Ishikawa (cell line): Measurements from ENCODE around the gene RASD1.

Experiments used
- CEBPB ChIP-seq: IDR thresholded peaks from 2 replicates; pipeline ENCODE4 v1.6.1; 2012
- CREB1 ChIP-seq: IDR thresholded peaks from 2 replicates; pipeline ENCODE4 v1.6.1; 2012; ENCODE audit warnings: low read depth
- EGR1 ChIP-seq: IDR thresholded peaks from 2 replicates; pipeline ENCODE4 v1.6.1; 2012
- EP300 ChIP-seq: IDR thresholded peaks from 2 replicates; pipeline ENCODE4 v1.6.1; 2012; ENCODE audit warnings: borderline replicate concordance
- FOXM1 ChIP-seq: IDR thresholded peaks from 2 replicates; pipeline ENCODE4 v1.6.1; 2012; ENCODE audit warnings: low read depth, borderline replicate concordance
- NFIC ChIP-seq: IDR thresholded peaks from 2 replicates; pipeline ENCODE4 v1.6.1; 2012
- RAD21 ChIP-seq: IDR thresholded peaks from 2 replicates; pipeline ENCODE4 v1.6.1; 2012; ENCODE audit warnings: low read depth
- TAF1 ChIP-seq: IDR thresholded peaks from 2 replicates; pipeline ENCODE4 v1.6.1; 2012; ENCODE audit warnings: low read depth, mild to moderate bottlenecking
- TCF12 ChIP-seq: IDR thresholded peaks from 2 replicates; pipeline ENCODE4 v1.6.1; 2012; ENCODE audit warnings: low read depth
- TEAD4 ChIP-seq: IDR thresholded peaks from 2 replicates; pipeline ENCODE4 v1.6.1; 2012
- YY1 ChIP-seq: IDR thresholded peaks from 2 replicates; pipeline ENCODE4 v1.6.1; 2012; ENCODE audit warnings: low read depth
- ZBTB7A ChIP-seq: IDR thresholded peaks from 2 replicates; pipeline ENCODE4 v1.6.1; 2012; ENCODE audit warnings: low read depth
- TF ChIP-seq, protein P1 (sequence below): IDR thresholded peaks from 2 replicates; pipeline ENCODE4 v1.6.1; 2012
- TF ChIP-seq, protein P2 (sequence below): IDR thresholded peaks from 2 replicates; pipeline ENCODE4 v1.6.1; 2012; ENCODE audit warnings: low read depth, mild to moderate bottlenecking
- TF ChIP-seq, protein P3 (sequence below): IDR thresholded peaks from 2 replicates; pipeline ENCODE4 v1.6.1; 2012

The RASD1 gene, protein sequence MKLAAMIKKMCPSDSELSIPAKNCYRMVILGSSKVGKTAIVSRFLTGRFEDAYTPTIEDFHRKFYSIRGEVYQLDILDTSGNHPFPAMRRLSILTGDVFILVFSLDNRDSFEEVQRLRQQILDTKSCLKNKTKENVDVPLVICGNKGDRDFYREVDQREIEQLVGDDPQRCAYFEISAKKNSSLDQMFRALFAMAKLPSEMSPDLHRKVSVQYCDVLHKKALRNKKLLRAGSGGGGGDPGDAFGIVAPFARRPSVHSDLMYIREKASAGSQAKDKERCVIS

DNA sequence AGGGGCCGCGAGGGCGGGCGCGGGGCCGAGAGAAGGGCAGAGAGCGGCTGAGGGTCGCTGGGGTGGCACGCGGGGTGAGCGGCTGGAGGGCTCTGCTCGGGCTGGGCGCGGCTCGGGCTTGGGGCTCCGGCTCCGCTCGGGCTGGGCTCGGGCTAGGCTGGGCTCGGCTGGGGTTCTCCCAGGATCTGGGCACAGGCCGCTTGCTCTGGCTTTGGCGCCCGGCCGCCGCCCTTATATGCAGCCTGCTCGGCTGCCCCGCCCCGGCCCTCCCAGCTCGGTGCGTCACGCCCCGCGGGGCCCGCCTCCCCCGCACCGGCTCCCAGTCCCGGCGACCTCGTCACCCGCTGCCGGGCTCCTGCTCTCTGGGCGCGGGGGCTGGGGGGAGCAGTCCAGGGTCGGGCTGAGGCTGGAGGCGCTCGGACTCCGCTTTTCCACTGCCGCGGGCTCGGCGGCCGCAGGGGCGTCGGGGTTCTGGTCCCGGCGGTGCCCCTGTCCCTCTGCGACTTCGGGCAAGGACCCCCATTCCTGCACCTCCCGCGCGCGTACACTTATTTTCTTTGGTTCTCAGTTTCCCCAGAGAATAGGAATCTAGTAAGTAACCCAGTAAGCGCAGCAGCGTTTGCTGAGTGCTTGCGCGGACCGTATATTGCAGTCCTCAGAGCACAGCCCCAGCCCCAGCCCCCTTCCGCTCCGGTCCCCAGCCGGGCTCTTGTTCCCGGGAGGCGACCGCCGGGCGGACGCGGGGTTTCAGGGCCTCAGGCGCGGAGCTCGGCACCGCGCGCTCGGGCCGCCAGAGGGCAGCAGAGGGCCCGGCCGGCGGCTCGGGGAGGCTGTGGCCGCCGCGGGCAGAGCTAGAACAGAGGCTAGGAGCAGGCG, at the start of gene RASD1:
RASD1 (minus strand) TSS at position 207 of the 876 bp plus-strand sequence. CDS start 214 bp downstream, outside the sequence.
- TF ChIP-seq EGR1 (peak; percentile 50; the same call in 1 of the 2 replicates), CEBPB (no peak), RAD21 (peak; percentile 79), ZBTB7A (peak; percentile 89)
- TF ChIP-seq, protein P1, sequence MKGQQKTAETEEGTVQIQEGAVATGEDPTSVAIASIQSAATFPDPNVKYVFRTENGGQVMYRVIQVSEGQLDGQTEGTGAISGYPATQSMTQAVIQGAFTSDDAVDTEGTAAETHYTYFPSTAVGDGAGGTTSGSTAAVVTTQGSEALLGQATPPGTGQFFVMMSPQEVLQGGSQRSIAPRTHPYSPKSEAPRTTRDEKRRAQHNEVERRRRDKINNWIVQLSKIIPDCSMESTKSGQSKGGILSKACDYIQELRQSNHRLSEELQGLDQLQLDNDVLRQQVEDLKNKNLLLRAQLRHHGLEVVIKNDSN, result no peak

DNA sequence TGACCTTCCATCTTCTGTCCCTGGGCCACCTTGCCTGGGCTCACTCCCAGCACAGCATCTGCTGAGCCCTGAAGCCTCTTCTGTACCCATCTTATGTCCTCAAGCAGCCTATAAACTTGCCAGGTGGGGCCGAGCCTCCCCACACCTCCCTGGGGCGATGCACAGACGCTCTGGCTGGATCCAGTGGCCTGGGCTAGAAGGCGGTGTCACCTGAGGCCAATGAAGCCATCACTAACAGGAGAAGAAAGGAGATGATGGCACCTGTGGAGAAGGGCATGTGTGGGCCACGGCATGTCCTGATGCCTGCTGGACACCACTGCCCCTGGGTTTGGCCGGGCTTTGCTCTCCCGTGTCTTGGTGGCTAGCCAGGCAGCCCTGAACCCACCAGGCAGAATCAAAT, 49.8 kb upstream of the RASD1 start:
- no peak for TF ChIP-seq CREB1
- TF ChIP-seq EGR1, result no peak
- TF ChIP-seq TCF12, result no peak
- no peak for TF ChIP-seq NFIC
- no peak for TF ChIP-seq RAD21
- TF ChIP-seq ZBTB7A, result no peak
- TF ChIP-seq, protein P2, sequence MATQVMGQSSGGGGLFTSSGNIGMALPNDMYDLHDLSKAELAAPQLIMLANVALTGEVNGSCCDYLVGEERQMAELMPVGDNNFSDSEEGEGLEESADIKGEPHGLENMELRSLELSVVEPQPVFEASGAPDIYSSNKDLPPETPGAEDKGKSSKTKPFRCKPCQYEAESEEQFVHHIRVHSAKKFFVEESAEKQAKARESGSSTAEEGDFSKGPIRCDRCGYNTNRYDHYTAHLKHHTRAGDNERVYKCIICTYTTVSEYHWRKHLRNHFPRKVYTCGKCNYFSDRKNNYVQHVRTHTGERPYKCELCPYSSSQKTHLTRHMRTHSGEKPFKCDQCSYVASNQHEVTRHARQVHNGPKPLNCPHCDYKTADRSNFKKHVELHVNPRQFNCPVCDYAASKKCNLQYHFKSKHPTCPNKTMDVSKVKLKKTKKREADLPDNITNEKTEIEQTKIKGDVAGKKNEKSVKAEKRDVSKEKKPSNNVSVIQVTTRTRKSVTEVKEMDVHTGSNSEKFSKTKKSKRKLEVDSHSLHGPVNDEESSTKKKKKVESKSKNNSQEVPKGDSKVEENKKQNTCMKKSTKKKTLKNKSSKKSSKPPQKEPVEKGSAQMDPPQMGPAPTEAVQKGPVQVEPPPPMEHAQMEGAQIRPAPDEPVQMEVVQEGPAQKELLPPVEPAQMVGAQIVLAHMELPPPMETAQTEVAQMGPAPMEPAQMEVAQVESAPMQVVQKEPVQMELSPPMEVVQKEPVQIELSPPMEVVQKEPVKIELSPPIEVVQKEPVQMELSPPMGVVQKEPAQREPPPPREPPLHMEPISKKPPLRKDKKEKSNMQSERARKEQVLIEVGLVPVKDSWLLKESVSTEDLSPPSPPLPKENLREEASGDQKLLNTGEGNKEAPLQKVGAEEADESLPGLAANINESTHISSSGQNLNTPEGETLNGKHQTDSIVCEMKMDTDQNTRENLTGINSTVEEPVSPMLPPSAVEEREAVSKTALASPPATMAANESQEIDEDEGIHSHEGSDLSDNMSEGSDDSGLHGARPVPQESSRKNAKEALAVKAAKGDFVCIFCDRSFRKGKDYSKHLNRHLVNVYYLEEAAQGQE, result no peak
- TF ChIP-seq TEAD4, result no peak
- TF ChIP-seq YY1, result no peak
- TF ChIP-seq, protein P3, sequence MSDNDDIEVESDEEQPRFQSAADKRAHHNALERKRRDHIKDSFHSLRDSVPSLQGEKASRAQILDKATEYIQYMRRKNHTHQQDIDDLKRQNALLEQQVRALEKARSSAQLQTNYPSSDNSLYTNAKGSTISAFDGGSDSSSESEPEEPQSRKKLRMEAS, result no peak
- no peak for TF ChIP-seq EP300

DNA sequence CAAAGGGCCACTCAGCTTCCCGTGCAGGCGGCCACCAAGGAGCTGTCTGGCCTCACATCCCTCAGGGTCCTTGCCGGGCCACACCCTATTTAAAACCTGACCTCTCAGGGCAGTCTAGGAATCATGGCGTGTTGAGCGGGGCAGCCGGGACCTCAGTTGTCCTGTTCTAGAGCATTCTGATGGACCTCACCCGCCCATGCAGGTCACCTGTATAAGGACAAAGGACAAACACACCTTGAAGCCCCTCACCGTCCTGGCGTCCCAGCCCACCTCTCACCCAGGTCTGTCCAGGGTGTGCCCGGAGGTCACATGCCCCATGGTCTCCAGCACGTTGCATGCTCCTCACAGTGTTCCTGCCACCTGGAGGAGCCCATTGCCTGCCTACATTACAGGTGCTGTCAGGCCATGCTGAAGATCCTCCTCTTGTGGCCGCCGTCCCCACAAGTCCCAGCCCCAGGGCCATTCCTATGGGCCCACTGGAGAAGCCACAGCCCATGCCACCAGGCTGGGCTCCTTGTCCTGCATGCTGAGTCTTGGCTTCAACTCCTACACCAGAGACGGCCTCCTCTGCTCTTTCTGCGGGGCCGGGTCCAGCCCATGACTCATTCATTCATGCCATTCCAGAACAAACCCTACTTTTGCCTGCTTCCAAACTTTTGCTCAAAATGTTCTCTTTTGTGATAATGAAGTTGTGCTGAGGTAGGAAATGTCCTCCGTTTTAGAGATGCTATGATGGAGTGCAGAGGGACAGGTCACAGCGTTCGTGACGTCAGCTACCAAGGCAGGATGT, 49.0 kb upstream of the RASD1 start:
- TF ChIP-seq, protein P3, result no peak
- TF ChIP-seq YY1, result no peak
- TF ChIP-seq, protein P2, result no peak
- TF ChIP-seq NFIC, result no peak
- no peak for TF ChIP-seq EGR1
- TF ChIP-seq TCF12, result no peak
- TF ChIP-seq TAF1, result no peak
- TF ChIP-seq ZBTB7A, result no peak

DNA sequence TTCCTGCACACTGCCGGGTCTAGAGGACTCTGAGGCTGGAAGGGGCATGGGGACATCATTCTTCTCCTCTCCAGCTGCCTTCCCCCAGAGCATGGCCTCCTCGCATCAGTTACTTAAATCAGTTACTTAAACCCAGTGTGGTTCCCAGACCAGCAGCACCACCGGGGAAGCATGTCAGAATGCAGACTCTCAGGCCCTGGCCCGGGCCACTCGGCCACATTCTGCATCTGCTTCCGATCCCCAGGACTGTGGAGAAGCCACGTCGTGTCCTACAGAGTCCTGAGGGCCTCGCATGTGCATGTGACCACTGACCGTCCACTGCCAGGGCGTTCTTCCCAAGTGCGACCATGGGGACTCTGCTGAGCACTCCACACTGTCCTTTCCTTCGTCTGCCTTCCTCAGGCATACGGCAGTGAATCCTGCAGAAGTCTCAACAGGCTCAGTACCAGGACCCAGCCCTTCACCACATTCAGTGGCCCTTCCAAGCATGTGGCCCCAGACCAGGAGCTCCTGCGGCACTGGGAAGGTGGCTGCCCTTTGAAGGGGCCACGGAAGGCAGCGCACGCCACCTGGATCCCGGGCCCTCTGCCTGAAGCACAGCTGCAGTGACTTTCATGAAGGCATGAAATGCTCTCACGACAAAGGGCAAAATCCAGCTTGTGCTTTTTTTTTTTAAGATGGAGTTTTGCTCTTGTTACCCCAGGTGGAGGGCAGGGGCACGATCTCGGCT, 46.9 kb upstream of the RASD1 start:
- TF ChIP-seq FOXM1 (no peak), CEBPB (no peak), ZBTB7A (no peak), YY1 (no peak), NFIC (no peak), EGR1 (no peak), TAF1 (no peak), TEAD4 (no peak), CREB1 (no peak), EP300 (no peak), RAD21 (no peak), TCF12 (no peak)
- TF ChIP-seq, protein P1, result no peak
- TF ChIP-seq, protein P3, result no peak
- TF ChIP-seq, protein P2, result no peak
